Ishikawa (cell line): Measurements from ENCODE around the gene MTUS2.

Source experiments
- CEBPB ChIP-seq: IDR thresholded peaks from 2 replicates; pipeline ENCODE4 v1.6.1; 2012
- CREB1 ChIP-seq: IDR thresholded peaks from 2 replicates; pipeline ENCODE4 v1.6.1; 2012; ENCODE audit warnings: low read depth
- EGR1 ChIP-seq: IDR thresholded peaks from 2 replicates; pipeline ENCODE4 v1.6.1; 2012
- TEAD4 ChIP-seq: IDR thresholded peaks from 2 replicates; pipeline ENCODE4 v1.6.1; 2012

DNA sequence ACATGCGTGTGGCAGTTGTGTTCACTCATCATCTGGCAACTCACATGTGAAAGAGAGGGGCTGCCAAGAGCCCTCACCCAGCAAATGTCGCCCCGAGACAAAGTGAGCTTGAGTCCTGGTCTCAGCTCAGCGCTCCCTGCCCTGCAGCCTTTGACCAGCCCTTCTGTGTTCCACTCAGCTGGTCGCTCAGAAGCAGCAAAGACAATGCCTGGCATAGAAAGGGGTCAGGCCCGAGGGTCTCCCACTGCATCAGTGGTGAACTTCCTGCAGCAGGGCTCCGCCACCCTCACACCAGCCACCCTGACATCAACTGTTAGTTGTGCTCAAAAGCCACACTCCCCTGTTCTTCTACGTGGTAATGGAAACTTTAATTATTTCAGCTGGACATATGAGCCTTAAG, 707.4 kb downstream of the MTUS2 start:
- TF ChIP-seq CREB1 (no peak), CEBPB (no peak), EGR1 (no peak), TEAD4 (no peak)
